A673 (cell line): ENCODE data around the gene OVCH1.

Experiments
- EZH2 ChIP-seq: fragments of 200-600 bp; sonication (generic); IDR thresholded peaks from 2 replicates; pipeline ENCODE4 v1.6.1; 2017; ENCODE audit warnings: borderline replicate concordance, low read depth, mild to moderate bottlenecking, mixed read lengths, antibody characterized with exemption, low read length; ENCODE audit not compliant: poor library complexity, severe bottlenecking
- TF ChIP-seq, protein P1 (sequence below): fragments of 300-800, 200-600 bp; sonication (generic); conservative IDR thresholded peaks from 2 replicates; pipeline ENCODE4 v1.5.1; 2017; ENCODE audit warnings: low read depth, mild to moderate bottlenecking, antibody characterized with exemption, low read length, moderate library complexity, mixed read lengths

DNA sequence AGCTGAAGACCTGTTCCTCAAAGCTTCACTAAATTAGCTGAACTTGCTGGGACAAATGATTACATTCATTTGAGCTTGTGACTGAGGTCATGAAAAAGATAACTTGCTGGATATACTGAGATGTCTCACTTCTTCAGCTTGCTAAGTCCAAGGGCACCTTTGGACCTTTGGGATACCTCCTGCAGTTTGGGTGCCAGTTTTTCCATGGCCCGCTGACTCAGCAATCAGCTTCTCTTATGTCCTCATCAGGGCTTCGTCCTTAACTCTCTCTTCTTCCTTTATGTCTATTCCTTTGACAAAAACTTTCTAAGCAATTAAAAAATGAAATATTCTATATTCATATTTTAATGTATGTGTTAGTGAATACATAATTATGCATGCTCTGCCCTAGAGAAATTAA, 45.6 kb downstream of the OVCH1 start:
- TF ChIP-seq, protein P1, sequence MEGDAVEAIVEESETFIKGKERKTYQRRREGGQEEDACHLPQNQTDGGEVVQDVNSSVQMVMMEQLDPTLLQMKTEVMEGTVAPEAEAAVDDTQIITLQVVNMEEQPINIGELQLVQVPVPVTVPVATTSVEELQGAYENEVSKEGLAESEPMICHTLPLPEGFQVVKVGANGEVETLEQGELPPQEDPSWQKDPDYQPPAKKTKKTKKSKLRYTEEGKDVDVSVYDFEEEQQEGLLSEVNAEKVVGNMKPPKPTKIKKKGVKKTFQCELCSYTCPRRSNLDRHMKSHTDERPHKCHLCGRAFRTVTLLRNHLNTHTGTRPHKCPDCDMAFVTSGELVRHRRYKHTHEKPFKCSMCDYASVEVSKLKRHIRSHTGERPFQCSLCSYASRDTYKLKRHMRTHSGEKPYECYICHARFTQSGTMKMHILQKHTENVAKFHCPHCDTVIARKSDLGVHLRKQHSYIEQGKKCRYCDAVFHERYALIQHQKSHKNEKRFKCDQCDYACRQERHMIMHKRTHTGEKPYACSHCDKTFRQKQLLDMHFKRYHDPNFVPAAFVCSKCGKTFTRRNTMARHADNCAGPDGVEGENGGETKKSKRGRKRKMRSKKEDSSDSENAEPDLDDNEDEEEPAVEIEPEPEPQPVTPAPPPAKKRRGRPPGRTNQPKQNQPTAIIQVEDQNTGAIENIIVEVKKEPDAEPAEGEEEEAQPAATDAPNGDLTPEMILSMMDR, result no peak
- no peak for TF ChIP-seq EZH2
